ENCODE data around the gene RBBP8. TPM values are rescaled to one million over a fixed set of nuclear protein-coding genes. Genes with fewer than 3 reads are reported as not detected.
"Not testable (repeated sequence)": the region's sequence is repeated elsewhere in the genome, so short reads cannot be mapped to it uniquely, and the experiment has no call there.

RBBP8 gene
- total RNA-seq, 2 donors from 2014 or later, result 57.2 to 64.2 TPM

DNA sequence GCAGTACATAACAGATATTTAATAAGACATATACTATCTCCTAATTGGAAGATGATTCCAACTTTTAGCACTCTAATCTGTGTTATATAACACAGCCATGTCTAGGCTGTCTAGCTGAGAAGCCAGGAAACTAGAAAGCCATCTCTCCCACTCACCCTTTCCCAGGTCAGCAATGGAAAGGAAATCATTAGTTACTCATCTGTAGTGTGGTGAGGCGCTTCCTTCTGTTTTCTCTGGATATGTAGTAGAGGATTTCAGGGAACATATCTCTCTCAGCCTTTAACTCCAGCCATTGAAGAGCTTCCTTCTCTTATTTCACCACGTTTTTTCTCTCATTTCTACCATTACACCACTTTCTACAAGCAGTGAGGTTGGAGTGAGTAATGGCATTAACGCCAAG, 19.4 kb downstream of the RBBP8 start:
- Mint-ChIP-seq H3K4me1 (ENCODE audit: low read depth) (no peaks in the 10 kb centered on the region), H3K4me3 (no peak overlapping the region), H3K27ac (no peak overlapping the region), H3K9me3 (no peaks in the 10 kb centered on the region), H3K36me3 (ENCODE audit: insufficient read depth in 2 of 2) (peaks cover 12 to 49% of the 10 kb centered on the region in 2 donors), H3K27me3 (ENCODE audit: low read depth) (no peaks in the 10 kb centered on the region)
- ATAC-seq (replicated peaks in 1 of 2), result no peak
- no peak for DNase-seq

DNA sequence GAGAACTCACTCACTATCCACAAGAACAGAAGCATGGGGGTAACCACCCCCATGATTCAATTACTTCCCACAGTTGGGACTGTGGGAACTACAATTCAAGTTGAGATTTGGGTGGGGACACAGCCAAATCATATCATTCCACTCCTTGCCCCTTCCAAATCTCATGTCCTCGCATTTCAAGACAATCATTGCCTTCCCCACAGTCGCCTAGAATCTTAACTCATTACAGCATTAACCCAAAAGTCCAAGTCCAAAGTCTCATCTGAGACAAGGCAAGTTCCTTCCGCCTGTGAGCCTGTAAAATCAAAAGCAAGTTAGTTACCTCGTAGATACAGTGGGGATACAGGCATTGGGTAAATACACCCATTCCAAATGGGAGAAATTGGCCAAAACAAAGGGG, 20.9 kb downstream of the RBBP8 start:
- not testable (repeated sequence) for ATAC-seq (replicated peaks in 1 of 2); H3K27ac Mint-ChIP-seq; DNase-seq; H3K4me3 Mint-ChIP-seq; H3K9me3 Mint-ChIP-seq; H3K27me3 Mint-ChIP-seq (ENCODE audit: low read depth); H3K4me1 Mint-ChIP-seq (ENCODE audit: low read depth)
- H3K36me3 Mint-ChIP-seq (ENCODE audit: insufficient read depth in 2 of 2), result peaks cover 12 to 50% of the 10 kb centered on the region in 2 donors

DNA sequence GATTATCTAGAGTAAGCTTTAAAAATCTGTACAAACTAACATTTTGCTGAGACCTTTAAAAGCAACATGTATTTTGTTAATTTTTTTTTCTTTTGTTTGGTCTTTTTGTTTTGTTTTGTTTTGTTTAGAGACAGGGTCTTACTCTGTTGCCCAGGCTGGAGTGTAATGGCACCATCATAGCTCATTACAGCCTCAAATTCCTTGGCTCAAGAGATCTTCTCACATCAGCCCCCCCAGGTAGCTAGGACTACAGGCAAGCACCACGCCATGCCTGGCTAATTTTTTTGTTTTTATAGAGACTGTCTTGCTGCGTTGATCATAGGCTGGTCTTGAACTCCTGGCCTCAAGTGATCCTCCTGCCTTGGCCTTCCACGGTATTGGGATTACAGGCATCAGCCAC, 23.1 kb downstream of the RBBP8 start:
- ATAC-seq (replicated peaks in 1 of 2), result no peak
- H3K27ac Mint-ChIP-seq, result no peak overlapping the region
- H3K4me1 Mint-ChIP-seq (ENCODE audit: low read depth), result no peaks in the 10 kb centered on the region
- no peaks in the 10 kb centered on the region for H3K27me3 Mint-ChIP-seq (ENCODE audit: low read depth)
- H3K4me3 Mint-ChIP-seq, result no peak overlapping the region
- H3K9me3 Mint-ChIP-seq, result no peaks in the 10 kb centered on the region
- DNase-seq, result no peak
- H3K36me3 Mint-ChIP-seq (ENCODE audit: insufficient read depth in 2 of 2), result peaks cover 9 to 41% of the 10 kb centered on the region in 2 donors

- Mint-ChIP-seq H3K4me3 (no peak overlapping the region), H3K9me3 (no peaks in the 10 kb centered on the region), H3K36me3 (ENCODE audit: insufficient read depth in 2 of 2) (peaks cover 2 to 24% of the 10 kb centered on the region in 2 donors), H3K4me1 (ENCODE audit: low read depth) (no peaks in the 10 kb centered on the region), H3K27ac (no peak overlapping the region), H3K27me3 (ENCODE audit: low read depth) (no peaks in the 10 kb centered on the region)
- no peak for DNase-seq
- no peak for ATAC-seq (replicated peaks in 1 of 2)
Measured at GRCh38 chr18:22961156-22961555, 28.0 kb downstream of the RBBP8 start.

- Mint-ChIP-seq H3K4me1 (ENCODE audit: low read depth) (no peaks in the 10 kb centered on the region), H3K36me3 (ENCODE audit: insufficient read depth in 2 of 2) (peaks cover 2 to 25% of the 10 kb centered on the region in 2 donors), H3K4me3 (no peak overlapping the region), H3K27ac (no peak overlapping the region), H3K27me3 (ENCODE audit: low read depth) (no peaks in the 10 kb centered on the region), H3K9me3 (no peaks in the 10 kb centered on the region)
- ATAC-seq (replicated peaks in 1 of 2), result no peak
- DNase-seq, result no peak
Measured at GRCh38 chr18:22962004-22962403, 28.9 kb downstream of the RBBP8 start.

- ATAC-seq (replicated peaks in 1 of 2), result no peak
- Mint-ChIP-seq H3K4me1 (ENCODE audit: low read depth) (no peaks in the 10 kb centered on the region), H3K36me3 (ENCODE audit: insufficient read depth in 2 of 2) (peaks cover 2 to 21% of the 10 kb centered on the region in 2 donors), H3K4me3 (no peak overlapping the region), H3K27me3 (ENCODE audit: low read depth) (no peaks in the 10 kb centered on the region), H3K9me3 (no peaks in the 10 kb centered on the region), H3K27ac (peak overlapping the region; percentile 63)
- no peak for DNase-seq
Measured at GRCh38 chr18:22964116-22964515, 31.0 kb downstream of the RBBP8 start.

DNA sequence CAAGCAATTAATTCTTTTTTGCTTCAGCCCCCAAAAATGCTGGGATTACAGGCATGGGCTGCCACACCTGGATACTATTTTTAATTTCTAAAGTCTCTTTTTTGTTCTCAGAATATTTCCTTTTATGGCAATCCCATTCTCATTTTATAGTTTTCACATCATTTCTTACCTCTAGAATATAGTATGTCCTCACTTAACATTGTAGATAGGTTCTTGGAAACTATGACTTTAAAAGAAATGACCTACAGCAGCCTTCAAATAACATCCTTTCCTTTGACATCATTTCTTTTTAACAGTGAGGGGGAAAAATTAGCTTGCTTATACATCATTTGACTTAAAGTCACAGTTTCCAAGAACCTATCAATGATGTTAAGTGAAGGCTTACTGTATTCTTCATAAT, 31.6 kb downstream of the RBBP8 start:
- DNase-seq (no peak), ATAC-seq (replicated peaks in 1 of 2) (peak in 1 of 2 donors; percentile 19)
- no peaks in the 10 kb centered on the region for H3K9me3 Mint-ChIP-seq
- H3K4me3 Mint-ChIP-seq, result no peak overlapping the region
- H3K27me3 Mint-ChIP-seq (ENCODE audit: low read depth), result no peaks in the 10 kb centered on the region
- H3K36me3 Mint-ChIP-seq (ENCODE audit: insufficient read depth in 2 of 2), result peaks cover 2 to 20% of the 10 kb centered on the region in 2 donors
- H3K4me1 Mint-ChIP-seq (ENCODE audit: low read depth), result no peaks in the 10 kb centered on the region
- peak overlapping the region; percentile 83 for H3K27ac Mint-ChIP-seq

DNA sequence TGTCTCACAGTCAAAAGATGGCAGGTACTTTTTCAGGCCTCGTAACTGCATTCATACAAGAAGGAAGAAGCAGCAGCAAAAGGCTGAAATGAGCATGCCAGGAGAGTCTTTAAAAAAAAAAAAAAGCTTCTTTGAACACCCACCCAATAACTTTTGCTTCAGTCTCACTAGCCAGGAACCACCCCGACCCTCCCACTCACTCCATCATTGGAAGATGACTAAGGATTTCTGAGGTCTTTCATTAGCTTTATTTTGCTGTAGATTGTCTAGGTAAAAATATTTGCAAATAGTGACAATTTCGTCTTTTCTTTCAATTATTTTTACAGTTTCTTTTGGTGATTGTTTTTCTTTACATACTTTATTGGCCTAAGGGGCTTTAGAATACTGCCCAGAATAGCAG, 37.9 kb downstream of the RBBP8 start:
- DNase-seq (no peak), ATAC-seq (replicated peaks in 1 of 2) (no peak)
- Mint-ChIP-seq H3K36me3 (ENCODE audit: insufficient read depth in 2 of 2) (peaks cover 2 to 24% of the 10 kb centered on the region in 2 donors), H3K4me3 (no peak overlapping the region), H3K27me3 (ENCODE audit: low read depth) (no peaks in the 10 kb centered on the region), H3K27ac (no peak overlapping the region), H3K4me1 (ENCODE audit: low read depth) (peaks cover 7% of the 10 kb centered on the region), H3K9me3 (no peaks in the 10 kb centered on the region)

DNA sequence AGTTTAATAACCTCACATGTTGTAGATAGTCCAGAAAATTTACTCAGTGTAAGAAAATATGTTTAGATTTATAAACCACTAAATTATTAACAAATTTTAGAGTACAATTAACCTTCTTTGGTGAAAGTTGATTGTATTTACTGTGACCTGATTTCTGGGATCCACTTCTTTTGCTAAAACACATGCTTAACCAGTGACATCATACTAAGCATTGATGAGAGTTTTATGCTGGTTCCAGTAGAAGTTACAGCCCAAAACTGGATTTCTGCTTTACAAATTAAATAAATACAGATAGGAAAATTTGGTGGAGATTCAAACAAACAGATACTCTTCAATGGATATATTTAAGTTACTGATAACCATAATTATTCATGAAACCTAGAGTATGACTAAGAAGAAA, 40.9 kb downstream of the RBBP8 start:
- Mint-ChIP-seq H3K4me1 (ENCODE audit: low read depth) (peaks cover 25% of the 10 kb centered on the region), H3K27ac (peak overlapping the region; percentile 58), H3K36me3 (ENCODE audit: insufficient read depth in 2 of 2) (peaks cover 2 to 21% of the 10 kb centered on the region in 2 donors), H3K4me3 (no peak overlapping the region), H3K9me3 (no peaks in the 10 kb centered on the region), H3K27me3 (ENCODE audit: low read depth) (no peaks in the 10 kb centered on the region)
- DNase-seq (no peak), ATAC-seq (replicated peaks in 1 of 2) (no peak)

- ATAC-seq (replicated peaks in 1 of 2), result no peak
- H3K27me3 Mint-ChIP-seq (ENCODE audit: low read depth), result no peaks in the 10 kb centered on the region
- H3K36me3 Mint-ChIP-seq (ENCODE audit: insufficient read depth in 2 of 2), result peaks cover 2 to 18% of the 10 kb centered on the region in 2 donors
- peaks cover 26% of the 10 kb centered on the region for H3K4me1 Mint-ChIP-seq (ENCODE audit: low read depth)
- no peak for DNase-seq
- no peak overlapping the region for H3K27ac Mint-ChIP-seq
- H3K4me3 Mint-ChIP-seq, result no peak overlapping the region
- H3K9me3 Mint-ChIP-seq, result no peaks in the 10 kb centered on the region
Measured at GRCh38 chr18:22974707-22975106, 41.6 kb downstream of the RBBP8 start.

DNA sequence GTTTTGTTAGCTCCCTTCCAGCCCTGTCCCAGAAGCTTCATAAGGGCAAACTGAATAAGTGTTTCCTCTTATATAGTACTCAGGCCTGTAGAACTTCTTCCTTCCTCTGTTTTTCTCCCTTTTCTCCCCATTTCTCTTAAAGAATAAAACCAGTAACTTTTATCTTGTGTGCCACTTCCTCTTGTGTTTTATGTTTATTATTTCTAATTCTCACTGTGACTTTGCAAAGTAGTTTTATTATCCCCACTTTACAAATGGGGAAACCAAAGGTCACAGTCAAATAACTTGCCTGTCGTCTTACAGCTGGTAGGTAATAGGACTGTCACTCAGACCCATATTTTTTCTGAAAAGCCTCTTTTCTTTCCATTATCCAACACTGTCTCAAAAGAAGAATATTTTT, 42.4 kb downstream of the RBBP8 start:
- Mint-ChIP-seq H3K27ac (peak overlapping the region; percentile 86), H3K36me3 (ENCODE audit: insufficient read depth in 2 of 2) (peaks cover 4 to 14% of the 10 kb centered on the region in 2 donors)

DNA sequence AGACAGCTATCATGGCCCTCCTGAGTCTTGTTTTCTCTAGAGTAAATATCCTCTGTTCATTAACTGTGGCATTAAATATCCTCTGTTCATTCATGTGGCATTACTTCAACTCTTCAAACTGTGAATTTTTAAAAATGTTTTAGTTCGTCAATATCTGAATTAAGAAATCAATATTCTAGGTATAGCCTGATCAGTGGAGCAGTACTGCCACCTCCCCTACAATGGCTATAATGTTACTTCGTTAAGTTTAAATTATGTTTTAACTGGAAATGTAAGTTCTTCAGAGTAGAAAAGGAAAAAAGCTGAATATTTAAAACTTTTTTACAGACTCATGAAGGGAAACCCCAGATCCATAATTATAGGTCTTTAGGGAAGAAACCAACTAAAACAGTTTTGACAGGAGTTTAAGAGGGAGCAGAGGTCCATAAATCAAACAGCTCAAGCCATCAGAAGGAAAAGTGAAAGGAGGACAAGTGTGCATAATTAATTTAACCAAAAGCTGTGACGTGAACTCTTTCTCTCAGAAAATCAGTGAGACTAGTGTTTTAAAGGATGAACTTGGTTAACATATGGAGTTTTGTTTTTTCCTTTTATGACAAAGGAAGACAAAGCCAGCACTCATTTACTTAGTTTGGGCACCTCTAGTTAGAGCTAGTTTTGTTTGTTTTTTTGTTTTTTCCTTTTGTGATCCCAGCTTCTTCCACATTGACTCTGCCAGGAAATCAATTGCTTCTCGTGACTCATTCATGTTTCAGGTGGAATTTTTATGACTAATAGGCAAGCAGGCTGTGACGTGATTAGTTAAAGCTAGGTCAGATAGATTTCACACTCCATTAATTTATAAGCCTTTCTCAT, 44.9 kb downstream of the RBBP8 start:
- Mint-ChIP-seq H3K27ac (peak overlapping the region; percentile 93), H3K4me1 (ENCODE audit: low read depth) (peaks cover 18% of the 10 kb centered on the region), H3K4me3 (peak overlapping the region in 1 of 2 donors; percentile 79), H3K27me3 (ENCODE audit: low read depth) (no peaks in the 10 kb centered on the region), H3K36me3 (ENCODE audit: insufficient read depth in 2 of 2) (peaks cover 4 to 14% of the 10 kb centered on the region in 2 donors), H3K9me3 (no peaks in the 10 kb centered on the region)
- ATAC-seq (replicated peaks in 1 of 2) (peak; percentile 65 to 89), DNase-seq (peak in 1 of 2 donors; percentile 16)

More for the DNA sequence above, 42.4 kb downstream of the RBBP8 start:
- DNase-seq, result no peak
- no peak for ATAC-seq (replicated peaks in 1 of 2)
- Mint-ChIP-seq H3K4me3 (no peak overlapping the region), H3K9me3 (no peaks in the 10 kb centered on the region), H3K4me1 (ENCODE audit: low read depth) (peaks cover 26% of the 10 kb centered on the region), H3K27me3 (ENCODE audit: low read depth) (no peaks in the 10 kb centered on the region)

DNA sequence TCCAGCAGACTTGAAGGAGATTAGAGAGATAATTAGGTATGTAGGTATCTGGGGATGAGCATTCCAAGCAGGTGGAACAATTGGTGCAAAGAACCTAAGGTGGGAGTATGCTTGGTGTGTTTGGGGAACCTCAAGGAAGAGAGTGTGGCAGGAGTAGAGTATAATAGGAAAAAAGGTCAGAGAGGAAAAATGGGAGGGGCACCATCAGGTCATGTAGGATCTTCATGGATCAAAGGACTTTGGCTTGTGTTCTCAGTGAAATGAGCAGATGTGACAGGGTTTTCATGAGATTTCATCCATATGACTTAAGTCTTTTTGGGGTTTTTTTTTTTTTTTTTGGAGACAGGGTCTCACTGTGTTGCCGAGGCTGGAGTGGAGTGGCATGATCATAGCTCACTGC, 47.3 kb downstream of the RBBP8 start:
- ATAC-seq (replicated peaks in 1 of 2) (no peak), DNase-seq (no peak)
- Mint-ChIP-seq H3K4me3 (no peak overlapping the region), H3K27me3 (ENCODE audit: low read depth) (no peaks in the 10 kb centered on the region), H3K27ac (no peak overlapping the region), H3K9me3 (no peaks in the 10 kb centered on the region), H3K4me1 (ENCODE audit: low read depth) (peaks cover 18% of the 10 kb centered on the region), H3K36me3 (ENCODE audit: insufficient read depth in 2 of 2) (peaks cover 7 to 15% of the 10 kb centered on the region in 2 donors)
